ENCODE measurements around the gene SCYGR1. TPM values are rescaled to one million over a fixed set of nuclear protein-coding genes. Genes with fewer than 3 reads are reported as not detected.

The SCYGR1 gene
- total RNA-seq, 1 experiment from 2014 or later = not detected

- in situ Hi-C loops (cut with HindIII; ENCODE audit: low sequenced_read_pairs) = no loop called here
- DNase-seq (ENCODE audit: low spot score) = peak; percentile 73
Observed at GRCh38 chr2:227340106-227340505, 47.6 kb downstream of the SCYGR1 start.

DNA sequence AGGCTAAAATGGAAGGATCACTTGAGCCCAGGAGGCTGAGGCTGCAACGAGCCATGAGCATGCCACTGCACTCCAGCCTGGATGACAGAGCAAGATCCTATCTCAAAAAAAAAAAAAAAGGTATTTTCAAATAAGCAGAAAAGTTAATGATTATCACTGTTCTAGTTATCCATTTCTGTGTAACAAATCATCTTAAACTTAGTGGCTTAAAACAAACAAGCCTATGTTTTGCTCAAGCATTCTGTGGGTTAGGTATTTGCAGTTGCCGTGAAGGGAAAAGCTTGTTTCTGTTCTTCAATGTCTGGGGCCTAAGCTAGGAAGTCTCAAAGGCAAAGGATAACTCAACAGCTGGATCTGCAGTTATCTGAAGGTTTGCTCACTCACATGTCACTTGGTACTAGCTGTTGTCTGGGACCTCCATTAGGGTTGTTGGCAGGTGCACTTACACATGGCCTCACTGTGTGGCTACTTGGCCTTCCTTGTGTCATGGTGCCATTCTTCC lies 48.6 kb downstream of the SCYGR1 start:
- in situ Hi-C loops (cut with HindIII; ENCODE audit: low sequenced_read_pairs) = no loop called here
- DNase-seq (ENCODE audit: low spot score) = no peak

Other genes starting within 250 kb of the SCYGR1 start
- gene COL4A4, start 223.7 kb downstream of the SCYGR1 start, total RNA-seq (2014; rRNA removed; shearing (Covaris generic)) = 2.3 TPM in 1 of 2 replicates, not detected in the other
- gene COL4A3, start 223.3 kb downstream of the SCYGR1 start, total RNA-seq (2014; rRNA removed; shearing (Covaris generic)) = 3.0 TPM in 1 of 2 replicates, not detected in the other
- gene MFF, start 62.7 kb downstream of the SCYGR1 start, total RNA-seq (2014; rRNA removed; shearing (Covaris generic)) = 116 and 185 TPM in 2 replicates
- gene TM4SF20, start 8.6 kb downstream of the SCYGR1 start, total RNA-seq (2014; rRNA removed; shearing (Covaris generic)) = not detected in 2 replicates
- 37.8 and 54.9 TPM in 2 replicates for gene AGFG1, start 84.2 kb upstream of the SCYGR1 start, total RNA-seq (2014; rRNA removed; shearing (Covaris generic))
- not detected in 2 replicates for gene SCYGR2, start 210.9 kb upstream of the SCYGR1 start, total RNA-seq (2014; rRNA removed; shearing (Covaris generic))
- not detected in 2 replicates for gene SCYGR3, start 226.9 kb upstream of the SCYGR1 start, total RNA-seq (2014; rRNA removed; shearing (Covaris generic))
- gene SCYGR4, start 229.5 kb upstream of the SCYGR1 start, total RNA-seq (2014; rRNA removed; shearing (Covaris generic)) = not detected in 2 replicates

All from G401 (cell line).